ENCODE data around the gene ANKUB1. TPM values are rescaled to one million over a fixed set of nuclear protein-coding genes. Genes with fewer than 3 reads are reported as not detected.

Gene ANKUB1
- total RNA-seq, 4 donors from 2014 or later, result 0.13 TPM; not detected in 3

DNA sequence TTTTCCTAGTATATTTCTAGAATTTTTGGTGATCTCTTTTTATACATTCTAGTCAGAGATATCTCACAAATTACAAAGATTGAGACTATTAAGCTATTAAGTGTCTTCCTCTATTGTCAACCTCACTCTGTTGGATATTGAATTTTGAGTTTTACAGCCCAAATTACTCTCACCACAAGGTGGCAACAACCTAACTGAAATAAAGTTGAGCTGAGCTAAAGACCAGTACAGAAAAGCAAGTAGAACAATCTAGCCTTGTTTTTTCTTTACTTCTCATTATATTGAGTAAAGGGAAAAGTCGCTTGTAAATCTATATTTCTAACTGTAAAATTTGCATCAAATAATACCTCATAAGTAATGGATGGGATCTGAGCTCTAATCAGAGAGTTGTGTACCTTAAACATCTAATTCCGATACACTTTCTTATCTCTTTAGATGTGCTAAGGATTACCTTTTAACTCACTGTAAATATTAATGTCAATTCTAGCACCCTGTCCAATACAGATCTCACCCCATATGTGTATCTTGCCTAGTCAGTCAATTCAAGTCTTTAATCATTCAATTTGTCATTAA is 26.5 kb downstream of the ANKUB1 start:
- no peak for DNase-seq (ENCODE audit: extremely low spot score)
- no peaks in the 10 kb centered on the region for H3K36me3 ChIP-seq
- no peaks in the 10 kb centered on the region for H3K9me3 ChIP-seq
- intact Hi-C loops (cut with DNase I), result loop anchor here (5.0 kb wide), 1 partner anchor 41 kb away; no protein-coding TSS in a partner anchor
- peaks cover 0 to 12% (median 9%) of the 10 kb centered on the region in 4 donors for H3K4me1 ChIP-seq
- no peak overlapping the region for H3K4me3 ChIP-seq
- TF ChIP-seq POLR2A (IDR thresholded peaks at IDR 0.05; ENCODE audit: low read depth), result no peak
- no peak for TF ChIP-seq POLR2AphosphoS5 (IDR thresholded peaks at IDR 0.05)
- no peak for TF ChIP-seq EP300 (IDR thresholded peaks at IDR 0.05)
- TF ChIP-seq, protein P1, sequence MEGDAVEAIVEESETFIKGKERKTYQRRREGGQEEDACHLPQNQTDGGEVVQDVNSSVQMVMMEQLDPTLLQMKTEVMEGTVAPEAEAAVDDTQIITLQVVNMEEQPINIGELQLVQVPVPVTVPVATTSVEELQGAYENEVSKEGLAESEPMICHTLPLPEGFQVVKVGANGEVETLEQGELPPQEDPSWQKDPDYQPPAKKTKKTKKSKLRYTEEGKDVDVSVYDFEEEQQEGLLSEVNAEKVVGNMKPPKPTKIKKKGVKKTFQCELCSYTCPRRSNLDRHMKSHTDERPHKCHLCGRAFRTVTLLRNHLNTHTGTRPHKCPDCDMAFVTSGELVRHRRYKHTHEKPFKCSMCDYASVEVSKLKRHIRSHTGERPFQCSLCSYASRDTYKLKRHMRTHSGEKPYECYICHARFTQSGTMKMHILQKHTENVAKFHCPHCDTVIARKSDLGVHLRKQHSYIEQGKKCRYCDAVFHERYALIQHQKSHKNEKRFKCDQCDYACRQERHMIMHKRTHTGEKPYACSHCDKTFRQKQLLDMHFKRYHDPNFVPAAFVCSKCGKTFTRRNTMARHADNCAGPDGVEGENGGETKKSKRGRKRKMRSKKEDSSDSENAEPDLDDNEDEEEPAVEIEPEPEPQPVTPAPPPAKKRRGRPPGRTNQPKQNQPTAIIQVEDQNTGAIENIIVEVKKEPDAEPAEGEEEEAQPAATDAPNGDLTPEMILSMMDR (IDR thresholded peaks at IDR 0.05), result peak; percentile 26 to 47 (median 38)
- H3K27ac ChIP-seq (replicated peaks in 1 of 4), result no peak overlapping the region
- peaks cover 0 to 7% (median 0%) of the 10 kb centered on the region in 4 donors for H3K27me3 ChIP-seq
- WGBS, result 57% methylated on average over 2 of the region's 2 CpGs

GRCh38 chr3:149764302-149764701 is 28.1 kb downstream of the ANKUB1 start:
- intact Hi-C loops (cut with DNase I), result no loop called here
- H3K36me3 ChIP-seq, result no peaks in the 10 kb centered on the region
- TF ChIP-seq EP300 (IDR thresholded peaks at IDR 0.05) (no peak), POLR2AphosphoS5 (IDR thresholded peaks at IDR 0.05) (no peak)
- TF ChIP-seq, protein P1 (IDR thresholded peaks at IDR 0.05), result no peak
- no peak overlapping the region for H3K27ac ChIP-seq (replicated peaks in 1 of 4)
- H3K9me3 ChIP-seq, result no peaks in the 10 kb centered on the region
- DNase-seq (ENCODE audit: extremely low spot score), result no peak
- H3K4me3 ChIP-seq, result no peak overlapping the region
- peaks cover 0 to 12% (median 9%) of the 10 kb centered on the region in 4 donors for H3K4me1 ChIP-seq
- 79% methylated on average over 1 of the region's 1 CpG for WGBS
- peaks cover 0 to 7% (median 0%) of the 10 kb centered on the region in 4 donors for H3K27me3 ChIP-seq

DNA sequence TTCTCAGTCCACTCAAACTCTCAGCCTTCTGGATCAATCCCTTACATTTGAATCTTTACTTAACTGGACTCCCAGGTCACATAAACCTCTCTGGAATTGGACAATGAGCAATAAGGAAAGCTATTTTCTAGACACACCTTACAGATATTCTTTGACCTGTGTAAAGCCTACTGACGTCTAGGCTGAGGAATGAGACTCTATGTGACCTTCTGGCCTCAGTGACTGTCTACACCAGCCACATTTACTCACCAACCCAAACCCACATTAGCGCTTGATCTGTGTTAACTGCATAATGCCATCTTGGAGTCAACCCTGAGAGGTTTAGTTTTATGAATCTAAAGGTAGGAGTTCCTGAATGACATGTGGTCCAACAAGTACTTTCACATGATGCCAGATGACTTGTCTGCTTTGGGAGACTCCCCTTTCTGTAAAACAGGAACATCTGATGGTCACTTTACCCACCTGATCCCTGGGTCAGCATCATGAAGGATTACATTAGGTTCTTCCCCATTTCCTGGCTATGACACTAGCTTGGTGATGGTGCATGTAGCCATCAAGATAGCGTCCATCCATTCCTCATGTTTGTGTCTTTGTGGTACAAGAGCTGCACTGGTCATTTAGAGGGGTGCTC is 28.7 kb downstream of the ANKUB1 start:
- intact Hi-C loops (cut with DNase I), result no loop called here
- TF ChIP-seq EP300 (IDR thresholded peaks at IDR 0.05) (no peak), POLR2A (IDR thresholded peaks at IDR 0.05; ENCODE audit: low read depth) (no peak), POLR2AphosphoS5 (IDR thresholded peaks at IDR 0.05) (no peak)
- TF ChIP-seq, protein P1 (IDR thresholded peaks at IDR 0.05), result no peak
- Histone ChIP-seq H3K27me3 (peaks cover 0 to 2% (median 0%) of the 10 kb centered on the region in 4 donors), H3K27ac (replicated peaks in 1 of 4) (no peak overlapping the region), H3K4me3 (no peak overlapping the region), H3K9me3 (no peaks in the 10 kb centered on the region), H3K4me1 (peaks cover 0 to 12% (median 9%) of the 10 kb centered on the region in 4 donors), H3K36me3 (no peaks in the 10 kb centered on the region)
- 90% methylated on average over 3 of the region's 3 CpGs for WGBS
- no peak for DNase-seq (ENCODE audit: extremely low spot score)

GRCh38 chr3:149753717-149754116 is 38.6 kb downstream of the ANKUB1 start:
- intact Hi-C loops (cut with DNase I), result no loop called here
- H3K36me3 ChIP-seq, result peaks cover 5 to 21% (median 7%) of the 10 kb centered on the region in 4 donors
- H3K4me3 ChIP-seq, result no peak overlapping the region
- no peaks in the 10 kb centered on the region for H3K9me3 ChIP-seq
- DNase-seq (ENCODE audit: extremely low spot score), result no peak
- no peaks in the 10 kb centered on the region for H3K27me3 ChIP-seq
- no peak for TF ChIP-seq POLR2A (IDR thresholded peaks at IDR 0.05; ENCODE audit: low read depth)
- TF ChIP-seq EP300 (IDR thresholded peaks at IDR 0.05), result no peak
- TF ChIP-seq POLR2AphosphoS5 (IDR thresholded peaks at IDR 0.05), result no peak
- TF ChIP-seq, protein P1 (IDR thresholded peaks at IDR 0.05), result no peak
- peaks cover 3 to 30% (median 18%) of the 10 kb centered on the region in 4 donors for H3K4me1 ChIP-seq
- no peak overlapping the region for H3K27ac ChIP-seq (replicated peaks in 1 of 4)
